PC-3 (cell line): Measurements from ENCODE around the gene DLG5. TPM values are rescaled to one million over a fixed set of nuclear protein-coding genes. Genes with fewer than 3 reads are reported as not detected.

ENCODE experiments used
- ATAC-seq: fragments of 200-7000 bp; cut with Tn5 transposase; 2 replicates; pipeline ENCODE4 v1.9.1; 2020; ENCODE audit warnings: mild to moderate bottlenecking, moderate library complexity
- BruUV-seq: library from RNA; stranded (reverse); fragments of 400-500 nt; replicated peaks from 2 replicates; lab custom pipeline; 2021; lab: Mats Ljungman, UMichigan
- CTCF ChIA-PET: fragments of 300-600 bp; sonication (Branson Sonifier 250); formaldehyde crosslinking; loops from one replicate; lab custom pipeline; 2022; ENCODE audit warnings: antibody characterized with exemption; lab: Charles Lee
- POLR2A ChIA-PET: fragments of 300-600 bp; sonication (Branson Sonifier 250); formaldehyde crosslinking; loops from one replicate; lab custom pipeline; 2022; ENCODE audit warnings: antibody characterized with exemption; ENCODE audit not compliant: unreplicated experiment; lab: Charles Lee
- DNase-seq: peaks from one replicate; pipeline ENCODE4 v3.0.0-alpha.2; 2015
- H2AFZ ChIP-seq: fragments of 300-600 bp; sonication (generic); 2 replicates; pipeline ENCODE4 v1.6.0; 2016; ENCODE audit warnings: antibody characterized with exemption, low read length
- H3F3A ChIP-seq: fragments of 300-600 bp; sonication (generic); one replicate; pipeline ENCODE4 v1.6.0; 2017; ENCODE audit warnings: antibody characterized with exemption, low read length, control low read depth, mild to moderate bottlenecking; ENCODE audit not compliant: unreplicated experiment
- H3K27ac ChIP-seq: fragments of 300-600 bp; sonication (generic); 2 replicates; pipeline ENCODE4 v1.5.1; 2016; ENCODE audit warnings: mild to moderate bottlenecking, low read length
- H3K27me3 ChIP-seq: fragments of 300-600 bp; sonication (generic); 2 replicates; pipeline ENCODE4 v1.6.1; 2016; ENCODE audit warnings: low read length, mixed read lengths
- H3K36me3 ChIP-seq: fragments of 300-600 bp; sonication (generic); 2 replicates; pipeline ENCODE4 v1.6.1; 2016; ENCODE audit warnings: low read depth, mixed run types, low read length, mixed read lengths
- H3K4me1 ChIP-seq: fragments of 300-600 bp; sonication (generic); 2 replicates; pipeline ENCODE4 v1.5.1; 2016; ENCODE audit warnings: low read length; ENCODE audit not compliant: insufficient read depth
- H3K4me2 ChIP-seq: fragments of 300-600 bp; sonication (generic); 2 replicates; pipeline ENCODE4 v1.6.0; 2016; ENCODE audit warnings: low read length
- H3K4me3 ChIP-seq: fragments of 300-600 bp; sonication (generic); 2 replicates; pipeline ENCODE4 v1.5.1; 2016; ENCODE audit warnings: mild to moderate bottlenecking, low read length, mixed read lengths
- H3K79me2 ChIP-seq: fragments of 300-600 bp; sonication (generic); 2 replicates; pipeline ENCODE4 v1.6.1; 2017; ENCODE audit warnings: low read length, mixed read lengths
- H3K9ac ChIP-seq: fragments of 300-600 bp; sonication (generic); 2 replicates; pipeline ENCODE4 v1.6.0; 2016; ENCODE audit warnings: mild to moderate bottlenecking, low read length
- H3K9me2 ChIP-seq: fragments of 300-600 bp; sonication (generic); replicated peaks from 2 replicates; pipeline ENCODE4 v1.6.1; 2016; ENCODE audit warnings: mixed run types, low read length, mixed read lengths
- H3K9me3 ChIP-seq: fragments of 300-600 bp; sonication (generic); 2 replicates; pipeline ENCODE4 v1.6.1; 2016; ENCODE audit warnings: low read length, mixed read lengths
- H4K20me1 ChIP-seq: fragments of 300-600 bp; sonication (generic); 2 replicates; pipeline ENCODE4 v1.6.1; 2016; ENCODE audit warnings: low read length, mixed read lengths
- CTCF ChIP-seq: fragments of 300-600 bp; sonication (generic); conservative IDR thresholded peaks from 2 replicates; pipeline ENCODE4 v1.5.1; 2017; ENCODE audit warnings: antibody characterized with exemption, low read depth, mild to moderate bottlenecking, low read length
- EZH2 ChIP-seq: fragments of 300-600 bp; sonication (generic); IDR thresholded peaks from one replicate; pipeline ENCODE4 v1.6.1; 2017; ENCODE audit warnings: antibody characterized with exemption, mild to moderate bottlenecking, low read length; ENCODE audit not compliant: unreplicated experiment
- EZH2phosphoT487 ChIP-seq: fragments of 300-600 bp; sonication (generic); IDR thresholded peaks from 2 replicates; pipeline ENCODE4 v1.6.1; 2018; ENCODE audit warnings: mild to moderate bottlenecking, antibody characterized with exemption, low read length, borderline replicate concordance
- intact Hi-C: fragments of 100-400 bp; cut with micrococcal nuclease; formaldehyde crosslinking; loops from 2 replicates; pipeline ENCODE4 v1.9.0; 2023
- total RNA-seq: library from RNA; depleted of rRNA; stranded (reverse); fragments of >200 nt; gene quantifications from 2 replicates; pipeline ENCODE4 v1.2.3, GENCODE V29; 2014

The DLG5 gene
- total RNA-seq, 1 experiment from 2014 or later: 118 TPM

GRCh38 chr10:77812741-77813140 is 113.8 kb downstream of the DLG5 start:
- Histone ChIP-seq H4K20me1 (no peaks in the 10 kb centered on the region), H3K79me2 (no peaks in the 10 kb centered on the region), H3K9me2 (no peaks in the 10 kb centered on the region), H3K9me3 (no peaks in the 10 kb centered on the region), H3K4me3 (no peak overlapping the region), H3K27me3 (no peaks in the 10 kb centered on the region), H3K4me1 (no peaks in the 10 kb centered on the region), H3K4me2 (no peak overlapping the region), H3K27ac (no peak overlapping the region), H3K9ac (no peak overlapping the region), H2AFZ (no peak overlapping the region), H3K36me3 (peaks cover 83% of the 10 kb centered on the region), H3F3A (no peaks in the 10 kb centered on the region)
- DNase-seq: no peak
- ChIA-PET POLR2A (no interaction called here), CTCF (no interaction called here)
- intact Hi-C loops: no loop called here
- TF ChIP-seq EZH2: no peak
- TF ChIP-seq EZH2phosphoT487: no peak
- TF ChIP-seq CTCF: no peak
- no peak for ATAC-seq
- BruUV-seq: no TSS peak

- BruUV-seq: no TSS peak
- DNase-seq (no peak), ATAC-seq (no peak)
- H4K20me1 ChIP-seq: no peaks in the 10 kb centered on the region
- no peaks in the 10 kb centered on the region for H3K9me2 ChIP-seq
- peaks cover 83% of the 10 kb centered on the region for H3K36me3 ChIP-seq
- no peaks in the 10 kb centered on the region for H3K9me3 ChIP-seq
- no peaks in the 10 kb centered on the region for H3K79me2 ChIP-seq
- CTCF ChIA-PET: no interaction called here
- intact Hi-C loops: no loop called here
- no peak overlapping the region for H2AFZ ChIP-seq
- no peaks in the 10 kb centered on the region for H3K27me3 ChIP-seq
- TF ChIP-seq CTCF (no peak), EZH2phosphoT487 (no peak), EZH2 (no peak)
- no peaks in the 10 kb centered on the region for H3K4me1 ChIP-seq
- H3F3A ChIP-seq: no peaks in the 10 kb centered on the region
- POLR2A ChIA-PET: no interaction called here
- no peak overlapping the region for H3K4me3 ChIP-seq
- no peak overlapping the region for H3K27ac ChIP-seq
- no peak overlapping the region for H3K9ac ChIP-seq
- H3K4me2 ChIP-seq: no peak overlapping the region
Measured at GRCh38 chr10:77811831-77812430, 114.6 kb downstream of the DLG5 start.

- Histone ChIP-seq H3K9me2 (no peaks in the 10 kb centered on the region), H3K79me2 (no peaks in the 10 kb centered on the region), H3K27me3 (no peaks in the 10 kb centered on the region), H3K4me2 (no peak overlapping the region), H4K20me1 (no peaks in the 10 kb centered on the region), H3F3A (no peaks in the 10 kb centered on the region), H3K9me3 (no peaks in the 10 kb centered on the region), H2AFZ (no peak overlapping the region), H3K9ac (no peak overlapping the region), H3K4me3 (no peak overlapping the region), H3K4me1 (no peaks in the 10 kb centered on the region), H3K36me3 (peaks cover 83% of the 10 kb centered on the region), H3K27ac (no peak overlapping the region)
- BruUV-seq: no TSS peak
- CTCF ChIA-PET: no interaction called here
- no peak for TF ChIP-seq EZH2phosphoT487
- POLR2A ChIA-PET: no interaction called here
- no peak for DNase-seq
- intact Hi-C loops: no loop called here
- no peak for ATAC-seq
Measured at GRCh38 chr10:77810446-77811335, 115.9 kb downstream of the DLG5 start.
